ENCODE data around the gene SPRR5.

SPRR5 gene

GRCh38 chr1:152977614-152978013 lies 30.6 kb downstream of the SPRR5 start:
- H3K4me3 ChIP-seq (ENCODE audit: low read length): no peak overlapping the region
- DNase-seq (ENCODE audit: low read depth): no peak
- no peak for TF ChIP-seq CTCF (IDR thresholded peaks at IDR 0.05; ENCODE audit: insufficient read depth, low read depth, low read length, missing control alignments)

- TF ChIP-seq CTCF (IDR thresholded peaks at IDR 0.05; ENCODE audit: insufficient read depth, low read depth, low read length, missing control alignments): no peak
- no peak overlapping the region for H3K4me3 ChIP-seq (ENCODE audit: low read length)
- no peak for DNase-seq (ENCODE audit: low read depth)
Observed at GRCh38 chr1:152980676-152981075, 33.7 kb downstream of the SPRR5 start.

GRCh38 chr1:152981146-152981871 lies 34.3 kb downstream of the SPRR5 start:
- TF ChIP-seq CTCF (IDR thresholded peaks at IDR 0.05; ENCODE audit: insufficient read depth, low read depth, low read length, missing control alignments): no peak

GRCh38 chr1:152982076-152982475 lies 35.1 kb downstream of the SPRR5 start:
- no peak for TF ChIP-seq CTCF (IDR thresholded peaks at IDR 0.05; ENCODE audit: insufficient read depth, low read depth, low read length, missing control alignments)
- no peak overlapping the region for H3K4me3 ChIP-seq (ENCODE audit: low read length)
- no peak for DNase-seq (ENCODE audit: low read depth)

More at GRCh38 chr1:152981146-152981871, 34.3 kb downstream of the SPRR5 start:
- no peak overlapping the region for H3K4me3 ChIP-seq (ENCODE audit: low read length)
- DNase-seq (ENCODE audit: low read depth): no peak

GRCh38 chr1:152983234-152983633 lies 36.2 kb downstream of the SPRR5 start:
- no peak overlapping the region for H3K4me3 ChIP-seq (ENCODE audit: low read length)
- no peak for TF ChIP-seq CTCF (IDR thresholded peaks at IDR 0.05; ENCODE audit: insufficient read depth, low read depth, low read length, missing control alignments)
- peak; percentile 74 for DNase-seq (ENCODE audit: low read depth)

GRCh38 chr1:152983743-152984142 lies 36.7 kb downstream of the SPRR5 start, which contains the start of gene SPRR1A:
SPRR1A (plus strand) TSS chr1:152984081; CDS start chr1:152985231, 1,150 bp downstream.
- no peak for TF ChIP-seq CTCF (IDR thresholded peaks at IDR 0.05; ENCODE audit: insufficient read depth, low read depth, low read length, missing control alignments)

GRCh38 chr1:152986578-152986977 lies 39.6 kb downstream of the SPRR5 start:
- TF ChIP-seq CTCF (IDR thresholded peaks at IDR 0.05; ENCODE audit: insufficient read depth, low read depth, low read length, missing control alignments): no peak
- no peak overlapping the region for H3K4me3 ChIP-seq (ENCODE audit: low read length)
- no peak for DNase-seq (ENCODE audit: low read depth)

More at GRCh38 chr1:152983743-152984142, 36.7 kb downstream of the SPRR5 start, which contains the start of gene SPRR1A:
- peak; percentile 86 for DNase-seq (ENCODE audit: low read depth)
- H3K4me3 ChIP-seq (ENCODE audit: low read length): peak within 1 kb of the TSS; percentile 37
